ENCODE data around the gene MAGEE1.

MAGEE1 gene

DNA sequence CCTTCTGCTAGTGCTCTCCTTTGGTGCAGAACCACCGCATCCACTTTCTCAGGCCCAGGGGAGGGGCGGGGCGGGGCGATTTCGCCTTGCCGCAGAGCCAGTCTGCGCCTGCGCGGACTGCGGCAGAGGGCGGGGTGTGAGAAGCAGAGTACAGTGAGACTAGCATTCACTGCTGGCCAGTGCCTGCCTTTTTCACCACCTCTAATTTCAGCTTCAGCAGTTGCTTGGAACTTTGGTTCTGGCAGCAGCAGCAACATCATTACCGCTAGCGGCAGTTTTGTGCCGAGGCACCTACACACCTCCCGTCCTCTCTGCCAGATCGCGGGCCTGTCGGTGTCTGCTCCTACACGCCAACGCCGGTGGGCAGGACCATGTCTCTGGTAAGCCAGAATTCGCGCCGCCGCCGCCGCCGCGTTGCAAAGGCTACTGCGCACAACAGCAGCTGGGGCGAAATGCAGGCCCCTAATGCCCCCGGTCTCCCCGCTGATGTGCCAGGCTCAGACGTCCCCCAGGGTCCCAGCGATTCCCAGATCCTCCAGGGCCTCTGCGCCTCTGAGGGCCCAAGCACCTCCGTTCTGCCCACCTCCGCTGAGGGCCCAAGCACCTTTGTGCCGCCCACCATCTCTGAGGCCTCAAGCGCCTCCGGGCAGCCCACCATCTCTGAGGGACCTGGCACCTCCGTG, at the start of gene MAGEE1:
TSS of gene MAGEE1 (plus strand) at position 151 of the 683 bp plus-strand sequence. CDS start at position 372, 221 bp downstream.
- DNase-seq = peak; percentile 80

DNA sequence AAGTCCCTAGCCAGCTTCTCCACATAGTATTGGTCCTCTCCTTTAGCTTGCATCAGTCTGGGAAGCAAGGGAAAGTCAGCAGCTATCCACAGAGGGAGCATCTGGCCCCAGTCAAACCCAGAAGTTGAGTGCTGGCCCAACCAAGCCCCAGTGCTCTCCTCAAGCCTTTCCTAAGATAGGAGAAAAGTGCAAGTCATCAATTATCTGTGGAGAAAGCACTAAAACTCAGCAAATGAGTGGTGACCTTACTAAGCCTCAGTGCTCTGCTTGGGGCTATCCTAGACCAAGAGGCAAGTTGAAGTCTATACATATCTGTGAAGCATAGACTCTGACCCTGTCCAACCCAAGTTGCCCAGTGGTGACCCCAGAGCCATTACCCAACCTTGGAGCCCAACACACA, 28.5 kb upstream of the MAGEE1 start:
- no peak for DNase-seq

DNA sequence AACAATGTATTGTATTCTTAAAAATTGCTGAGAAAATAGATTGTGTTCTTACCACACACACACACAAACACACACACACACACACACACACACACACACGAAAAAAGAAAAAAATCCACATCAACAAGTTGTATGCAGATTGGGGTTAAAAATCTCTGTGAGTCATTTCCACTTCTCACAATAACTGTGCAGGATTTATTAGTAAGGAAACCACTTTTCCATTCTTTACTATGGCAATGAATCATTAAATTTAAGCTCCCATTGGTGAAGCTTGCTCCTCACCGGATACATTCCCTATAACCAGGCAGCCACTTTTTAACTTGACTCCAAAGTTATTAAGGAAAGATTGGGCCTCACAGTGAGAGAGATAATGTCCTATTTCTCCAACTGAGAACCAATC, 19.7 kb upstream of the MAGEE1 start:
- DNase-seq = no peak

DNA sequence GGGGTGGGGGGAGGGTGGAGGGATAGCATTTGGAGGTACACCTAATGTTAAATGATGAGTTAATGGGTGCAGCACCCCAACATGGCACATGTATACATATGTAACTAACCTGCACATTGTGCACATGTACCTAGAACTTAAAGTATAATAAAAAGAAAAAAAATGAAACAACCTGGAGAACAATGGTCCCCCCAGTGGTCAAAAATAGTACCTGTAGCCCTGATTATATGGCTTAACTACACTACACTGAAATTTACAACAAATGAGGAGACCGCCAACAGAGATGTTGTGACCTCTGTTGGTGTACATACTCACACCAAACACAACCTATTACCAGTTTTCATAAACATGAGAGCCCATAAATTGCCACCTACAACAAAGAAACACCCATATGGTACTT, 7.3 kb upstream of the MAGEE1 start:
- no peak for DNase-seq

DNA sequence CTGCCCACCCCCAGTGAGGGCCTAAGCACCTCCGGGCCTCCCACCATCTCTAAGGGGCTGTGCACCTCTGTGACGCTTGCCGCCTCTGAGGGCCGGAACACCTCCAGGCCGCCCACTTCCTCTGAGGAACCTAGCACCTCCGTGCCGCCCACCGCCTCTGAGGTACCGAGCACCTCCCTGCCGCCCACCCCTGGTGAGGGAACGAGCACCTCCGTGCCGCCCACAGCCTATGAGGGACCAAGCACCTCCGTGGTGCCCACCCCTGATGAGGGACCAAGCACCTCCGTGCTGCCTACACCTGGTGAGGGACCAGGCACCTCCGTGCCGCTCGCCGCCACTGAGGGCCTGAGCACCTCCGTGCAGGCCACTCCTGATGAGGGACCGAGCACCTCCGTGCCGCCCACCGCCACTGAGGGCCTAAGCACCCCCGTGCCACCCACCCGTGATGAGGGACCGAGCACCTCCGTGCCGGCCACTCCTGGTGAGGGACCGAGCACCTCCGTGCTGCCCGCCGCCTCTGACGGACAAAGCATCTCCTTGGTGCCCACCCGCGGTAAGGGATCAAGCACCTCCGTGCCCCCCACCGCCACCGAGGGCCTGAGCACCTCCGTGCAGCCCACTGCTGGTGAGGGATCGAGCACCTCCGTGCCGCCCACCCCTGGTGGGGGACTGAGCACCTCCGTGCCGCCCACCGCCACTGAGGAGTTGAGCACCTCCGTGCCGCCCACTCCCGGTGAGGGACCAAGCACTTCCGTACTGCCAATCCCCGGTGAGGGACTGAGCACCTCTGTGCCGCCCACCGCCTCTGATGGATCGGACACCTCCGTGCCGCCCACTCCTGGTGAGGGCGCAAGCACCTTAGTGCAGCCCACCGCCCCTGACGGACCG, 977 bp downstream of the MAGEE1 start:
- DNase-seq = peak; percentile 42

- DNase-seq = no peak
Measured at GRCh38 chrX:76433219-76433618, 5.7 kb downstream of the MAGEE1 start.

DNA sequence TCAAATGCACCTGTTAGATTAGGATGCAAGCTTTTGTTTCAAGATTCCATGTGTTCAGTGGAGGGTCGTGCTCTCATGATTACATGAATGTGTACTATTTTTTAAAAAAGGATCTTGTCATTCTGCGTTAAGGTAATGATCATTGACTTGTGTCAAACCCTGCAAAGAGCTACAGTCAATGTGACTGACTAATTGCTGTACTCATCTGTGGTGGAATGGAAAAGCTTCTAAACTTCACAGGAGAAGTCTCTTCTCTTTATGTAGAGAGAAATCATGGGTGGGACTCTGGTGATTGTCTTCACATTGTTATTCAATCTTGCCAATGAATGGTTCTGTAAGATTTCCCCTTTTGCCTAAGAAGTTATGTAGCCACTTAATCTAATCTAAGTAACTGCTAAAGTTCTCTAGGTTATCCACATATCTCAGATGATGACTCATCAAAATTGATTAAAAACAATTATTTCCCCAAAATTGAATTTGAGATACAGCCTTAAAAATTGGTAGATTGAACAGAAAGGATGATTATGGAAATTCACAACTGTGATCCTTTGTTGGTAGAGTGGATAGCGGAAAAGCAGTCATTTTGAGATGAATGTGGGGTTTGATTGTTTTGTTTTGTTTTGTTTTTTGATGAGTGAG, 6.7 kb downstream of the MAGEE1 start:
- no peak for DNase-seq

DNA sequence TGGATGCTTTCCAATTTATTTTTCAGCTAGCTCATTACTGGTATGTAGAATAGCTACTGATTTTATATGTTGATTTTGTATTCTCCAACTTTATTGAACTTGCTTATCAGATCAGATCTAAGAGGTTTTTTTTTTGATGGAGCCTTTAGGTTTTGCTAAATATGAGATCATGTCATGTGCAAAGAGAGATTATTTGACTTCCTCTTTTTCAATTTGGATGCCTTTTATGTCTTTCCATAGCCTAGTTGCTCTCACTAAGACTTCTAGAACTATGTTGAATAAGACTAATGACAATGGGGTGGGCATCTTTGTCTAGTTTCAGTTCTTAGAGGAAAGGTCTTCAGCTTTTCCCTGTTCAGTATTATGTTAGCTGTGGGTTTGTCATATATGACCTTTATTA, 11.7 kb downstream of the MAGEE1 start:
- DNase-seq = no peak

GRCh38 chrX:76453737-76454406, 26.4 kb downstream of the MAGEE1 start:
- DNase-seq = no peak

DNA sequence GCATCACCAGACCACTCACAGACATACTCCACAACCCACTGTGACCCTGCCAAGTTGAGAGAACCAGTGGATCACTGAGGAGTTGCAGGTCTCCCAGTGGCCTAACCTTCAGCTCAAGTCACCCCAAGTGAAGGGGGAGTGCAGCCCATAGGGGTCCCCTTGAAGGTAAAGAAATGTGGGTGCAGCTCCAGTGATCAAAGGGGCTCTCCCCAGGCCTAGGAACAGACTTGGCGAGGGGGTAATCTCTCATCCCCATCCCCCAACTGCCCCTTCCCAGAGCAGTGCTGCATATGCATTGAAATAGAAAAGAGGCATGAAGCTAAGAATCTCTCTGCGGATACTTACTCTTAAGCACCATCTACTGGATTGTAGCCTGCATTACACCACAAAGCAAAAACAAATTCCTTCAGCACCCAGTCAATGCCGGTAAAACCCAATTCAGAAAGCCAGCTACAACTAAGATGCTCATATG, 27.0 kb downstream of the MAGEE1 start:
- no peak for DNase-seq

DNA sequence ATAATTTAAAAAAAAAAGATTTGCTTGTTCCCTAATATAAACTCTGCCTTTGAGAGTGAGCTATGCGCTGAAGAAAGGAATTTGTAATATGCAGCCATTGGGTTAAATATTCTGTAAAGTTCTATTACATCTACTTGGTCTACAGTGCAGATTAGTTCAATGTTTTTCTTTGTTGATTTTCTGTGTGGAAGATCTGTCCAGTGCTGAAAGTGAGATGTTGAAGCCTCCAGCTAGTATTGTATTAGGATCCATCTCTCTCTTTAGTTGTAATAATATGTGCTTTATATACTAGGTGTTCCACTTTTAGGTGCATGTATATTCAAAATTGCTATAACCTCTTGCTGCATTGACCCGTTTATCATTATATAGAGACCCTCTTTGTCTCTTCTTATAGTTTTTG, 49.8 kb downstream of the MAGEE1 start:
- DNase-seq = no peak

Measured in activated effector memory CD4-positive, alpha-beta T cell treated with Interleukin-2 at 50 U/mL for 16 hours (primary cell).